Measurements from ENCODE around the gene MSANTD2. TPM values are rescaled to one million over a fixed set of nuclear protein-coding genes. Genes with fewer than 3 reads are reported as not detected.

Gene MSANTD2
- total RNA-seq, 1 donor from 2014 or later, result 11.3 TPM

- no peak for DNase-seq (ENCODE audit: low spot score)
These were observed 61.3 kb downstream of the MSANTD2 start for GRCh38 chr11:124738713-124739478.

DNA sequence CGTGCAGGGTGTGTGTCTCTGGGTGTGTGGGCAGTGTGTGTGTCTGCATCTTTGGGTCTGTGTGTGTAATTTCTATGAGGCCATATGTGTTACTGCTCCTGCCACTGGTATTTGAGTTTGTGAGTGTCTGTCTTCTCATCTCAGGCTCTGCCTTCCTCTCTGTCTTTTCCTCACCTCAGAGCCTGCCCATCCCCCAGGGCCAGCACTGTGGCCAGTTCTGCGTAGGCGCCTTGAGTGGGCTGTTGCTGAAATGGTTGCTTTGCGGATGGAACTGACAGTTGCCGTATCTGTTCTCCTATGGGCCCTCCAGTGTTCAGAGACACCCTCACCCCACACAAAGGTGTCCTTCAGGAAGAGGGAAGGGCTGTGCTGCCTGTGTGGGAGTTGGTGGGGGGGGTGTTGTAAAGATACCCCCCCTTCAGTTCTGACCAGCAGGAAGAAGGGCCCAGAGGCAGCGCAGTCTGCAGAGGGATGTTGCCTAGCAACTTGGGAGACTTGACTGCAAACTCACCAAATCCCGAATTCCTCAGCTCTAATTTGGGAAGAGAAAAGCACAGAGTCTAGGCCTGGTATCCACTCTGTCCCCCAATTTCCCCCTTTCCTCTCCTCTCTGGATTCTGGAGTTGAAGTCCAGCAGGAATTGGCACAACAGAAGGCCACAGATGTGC, 62.4 kb downstream of the MSANTD2 start:
- no peak for DNase-seq (ENCODE audit: low spot score)

DNA sequence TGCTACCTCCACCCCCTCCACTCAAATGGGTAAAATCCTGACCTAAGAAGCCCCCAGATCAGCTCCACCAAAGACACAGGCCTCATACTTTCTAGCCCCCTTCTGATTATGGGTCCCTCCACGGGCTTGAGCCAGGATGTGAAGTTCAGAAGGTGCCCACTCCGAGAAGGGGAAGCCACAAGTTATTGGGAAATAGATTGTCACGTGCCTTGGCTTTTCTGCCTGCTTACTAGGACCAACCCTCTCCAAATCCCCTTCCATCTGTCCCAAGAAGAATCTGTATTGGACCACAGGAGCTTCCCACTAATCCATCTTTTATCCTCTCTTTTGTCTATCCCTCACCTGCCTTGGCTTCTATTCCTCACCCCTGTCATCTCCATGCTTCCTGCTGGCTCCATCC, 63.5 kb downstream of the MSANTD2 start:
- DNase-seq (ENCODE audit: low spot score), result no peak

DNA sequence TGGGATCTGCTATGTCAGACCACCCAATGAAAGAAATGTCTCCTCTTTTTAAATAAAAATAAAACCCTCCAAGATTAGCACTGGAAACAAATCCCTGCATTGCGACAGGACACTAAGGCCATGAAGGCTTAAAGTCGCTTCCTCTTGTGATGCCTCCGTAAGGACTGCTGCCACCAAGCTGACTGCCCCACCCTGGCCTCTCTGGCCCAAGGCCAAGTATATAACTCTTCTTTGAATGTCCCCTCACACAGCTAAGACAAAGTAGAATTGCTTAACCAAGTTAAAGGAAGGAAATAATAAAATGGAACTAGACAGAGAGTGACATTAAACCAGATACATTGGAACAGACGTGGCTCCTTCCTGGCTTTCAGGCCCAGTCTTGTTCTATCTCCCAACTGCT, 68.0 kb downstream of the MSANTD2 start:
- DNase-seq (ENCODE audit: low spot score), result no peak

DNA sequence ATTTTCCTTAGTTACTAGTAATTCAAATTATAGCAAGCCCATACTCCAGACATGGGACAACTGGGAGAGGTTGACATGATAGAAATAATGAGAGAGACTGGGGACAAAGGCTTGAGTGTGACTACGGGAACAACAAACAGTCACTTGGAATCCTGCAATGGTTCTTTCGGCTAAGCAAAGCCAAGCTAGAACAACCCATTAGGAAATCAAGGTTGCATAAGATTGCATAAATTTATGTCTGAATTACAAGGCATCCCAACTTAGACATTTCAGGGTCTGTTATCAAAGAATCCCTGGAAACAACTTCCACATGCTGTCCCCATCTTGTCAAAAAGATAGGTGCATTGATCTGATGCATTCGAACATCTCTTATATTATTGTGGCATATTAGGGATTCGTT, 70.6 kb downstream of the MSANTD2 start:
- DNase-seq (ENCODE audit: low spot score), result no peak

DNA sequence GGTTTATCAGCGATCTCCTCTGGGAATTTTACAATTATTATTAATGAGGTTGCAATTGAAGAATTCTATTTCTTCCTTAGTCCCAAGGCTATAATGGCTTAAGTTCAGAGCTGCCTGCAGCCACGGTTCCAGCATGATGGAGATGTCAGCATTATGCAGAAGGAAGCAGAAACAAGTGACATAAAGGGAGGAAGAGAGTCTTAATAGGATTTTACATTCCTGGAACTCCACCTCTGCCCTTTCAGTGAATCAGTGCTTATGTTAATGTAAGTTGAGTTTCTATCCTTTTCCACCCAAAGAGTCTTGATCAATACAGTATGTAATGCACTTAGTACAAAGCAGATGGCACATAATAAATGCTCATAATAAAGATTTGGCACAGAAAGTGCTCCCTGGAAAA, 72.1 kb downstream of the MSANTD2 start:
- DNase-seq (ENCODE audit: low spot score), result no peak

GRCh38 chr11:124727474-124727873, 72.7 kb downstream of the MSANTD2 start:
- no peak for DNase-seq (ENCODE audit: low spot score)

GRCh38 chr11:124725719-124726105, 74.5 kb downstream of the MSANTD2 start:
- no peak for DNase-seq (ENCODE audit: low spot score)

GRCh38 chr11:124724979-124725718, 75.1 kb downstream of the MSANTD2 start:
- DNase-seq (ENCODE audit: low spot score), result no peak

DNA sequence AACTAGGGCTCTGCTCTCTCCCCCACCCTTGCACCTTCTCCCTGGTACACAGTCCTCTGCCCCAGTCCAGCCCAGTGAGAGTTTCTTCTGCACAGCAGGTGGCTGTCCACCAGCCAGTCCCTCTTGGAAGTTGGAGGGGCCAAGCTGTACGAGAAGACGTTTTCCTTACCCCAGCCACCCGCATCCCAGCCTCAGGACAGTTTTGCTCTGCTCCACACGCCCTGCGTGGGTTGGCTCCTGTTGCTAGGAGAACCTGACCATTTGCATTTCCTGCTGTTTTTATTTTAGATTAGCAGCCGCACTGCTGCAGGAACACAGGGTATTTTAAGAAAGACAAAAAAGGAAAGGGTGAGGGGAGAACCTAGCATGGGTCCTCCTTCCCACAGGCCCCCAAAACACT, 78.0 kb downstream of the MSANTD2 start:
- DNase-seq (ENCODE audit: low spot score), result no peak

- no peak for DNase-seq (ENCODE audit: low spot score)
These were observed 80.7 kb downstream of the MSANTD2 start for GRCh38 chr11:124719534-124719933.

- DNase-seq (ENCODE audit: low spot score), result no peak
These were observed 81.4 kb downstream of the MSANTD2 start for GRCh38 chr11:124718801-124719200.

- DNase-seq (ENCODE audit: low spot score), result no peak
These were observed 82.2 kb downstream of the MSANTD2 start for GRCh38 chr11:124717786-124718651.

- DNase-seq (ENCODE audit: low spot score), result no peak
These were observed 82.8 kb downstream of the MSANTD2 start for GRCh38 chr11:124717421-124717785.

- DNase-seq (ENCODE audit: low spot score), result no peak
These were observed 83.6 kb downstream of the MSANTD2 start for GRCh38 chr11:124716591-124716990.

Other genes with a start within 250 kb of the MSANTD2 start
- not detected for gene OR8A1, start 230.4 kb downstream of the MSANTD2 start, total RNA-seq
- not detected for gene PANX3, start 189.0 kb downstream of the MSANTD2 start, total RNA-seq
- 32.7 TPM for gene TBRG1, start 177.5 kb downstream of the MSANTD2 start, total RNA-seq
- gene SIAE, start 126.7 kb downstream of the MSANTD2 start, total RNA-seq, result 28.2 TPM
- 4.0 TPM for gene SPA17, start 126.5 kb downstream of the MSANTD2 start, total RNA-seq
- gene NRGN, start 60.5 kb downstream of the MSANTD2 start, total RNA-seq, result 4.0 TPM
- 2.0 TPM for gene VSIG2, start 48.2 kb downstream of the MSANTD2 start, total RNA-seq
- 84.0 TPM for gene ESAM, start 38.1 kb downstream of the MSANTD2 start, total RNA-seq
- gene ROBO3, start 65.0 kb upstream of the MSANTD2 start, total RNA-seq, result 14.8 TPM
- gene ROBO4, start 97.5 kb upstream of the MSANTD2 start, total RNA-seq, result 70.9 TPM
- gene HEPN1, start 118.8 kb upstream of the MSANTD2 start, total RNA-seq, result not detected
- gene HEPACAM, start 135.6 kb upstream of the MSANTD2 start, total RNA-seq, result 33.4 TPM
- 0.93 TPM for gene CCDC15, start 153.8 kb upstream of the MSANTD2 start, total RNA-seq